Panc1 (cell line): Measurements from ENCODE around the gene TUBB8.
"Not testable (repeated sequence)": the region's sequence is repeated elsewhere in the genome, so short reads cannot be mapped to it uniquely, and the experiment has no call there.

Experiments
- CTCF ChIP-seq: fragments of 450-650 bp; IDR thresholded peaks from 2 replicates; pipeline ENCODE4 v1.5.1; 2017; ENCODE audit warnings: mild to moderate bottlenecking
- POLR2AphosphoS5 ChIP-seq: IDR thresholded peaks from 2 replicates; pipeline ENCODE4 v1.6.1; 2012; ENCODE audit warnings: mild to moderate bottlenecking, low read depth, low read length, moderate library complexity
- REST ChIP-seq, 2 experiments: IDR thresholded peaks; 2 replicates each; pipeline ENCODE4 v1.6.1; 2011 to 2012; ENCODE audit warnings: low read depth in 2 of 2, control low read depth in 1 of 2, low read length in 1 of 2, mild to moderate bottlenecking in 1 of 2, moderate library complexity in 1 of 2; ENCODE audit not compliant: insufficient read depth in 1 of 2
- SIN3A ChIP-seq: IDR thresholded peaks from 2 replicates; pipeline ENCODE4 v1.6.1; 2012; ENCODE audit warnings: low read depth, mild to moderate bottlenecking, low read length, moderate library complexity, borderline replicate concordance; ENCODE audit not compliant: insufficient read depth
- TCF7L2 ChIP-seq: IDR thresholded peaks from 2 replicates; pipeline ENCODE4 v1.6.1; 2011; ENCODE audit warnings: mild to moderate bottlenecking, low read depth, low read length, inconsistent platforms

DNA sequence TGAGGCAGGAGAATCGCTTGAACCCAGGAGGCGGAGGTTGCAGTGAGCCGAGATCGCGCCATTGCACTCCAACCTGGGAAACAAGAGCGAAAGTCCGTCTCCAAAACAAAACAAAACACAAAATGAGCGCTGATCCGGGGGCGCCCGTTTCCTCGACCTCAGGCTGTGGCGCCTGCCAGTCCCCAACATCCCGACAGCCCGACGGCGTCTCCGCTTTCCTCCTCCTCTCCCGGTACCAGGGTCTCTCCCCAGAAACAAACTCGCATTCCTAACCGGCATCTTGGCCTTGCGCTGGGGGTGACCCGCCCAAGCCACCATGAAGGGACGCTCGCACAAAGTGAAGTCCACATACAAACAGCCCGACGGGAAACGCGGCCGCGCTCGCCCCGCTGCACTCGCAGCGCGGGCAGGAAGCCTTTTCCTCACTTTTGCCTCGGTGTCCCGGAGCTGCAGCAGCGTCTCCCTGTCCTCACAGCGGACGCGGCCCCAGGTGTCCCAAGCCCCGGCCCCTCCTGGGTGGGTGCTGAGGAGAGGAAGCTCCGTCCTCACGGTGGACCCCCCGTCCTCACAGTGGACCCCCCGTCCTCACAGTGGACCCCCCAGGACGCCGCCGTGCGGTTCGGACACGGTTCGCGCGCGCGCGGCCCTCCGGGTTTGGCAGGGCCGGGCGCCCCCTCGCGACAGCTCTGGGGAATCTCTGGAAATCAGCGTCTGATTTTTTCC, 24.6 kb upstream of the TUBB8 start:
- peak; percentile 87 for TF ChIP-seq CTCF
- TF ChIP-seq REST (IDR thresholded peaks at IDR 0.05; ENCODE audit: insufficient read depth in 1 of 2, low read depth in 2 of 2, low read length in 1 of 2); SIN3A; POLR2AphosphoS5; TCF7L2: not testable (repeated sequence)
